ENCODE measurements around the gene TNK1.

DNA sequence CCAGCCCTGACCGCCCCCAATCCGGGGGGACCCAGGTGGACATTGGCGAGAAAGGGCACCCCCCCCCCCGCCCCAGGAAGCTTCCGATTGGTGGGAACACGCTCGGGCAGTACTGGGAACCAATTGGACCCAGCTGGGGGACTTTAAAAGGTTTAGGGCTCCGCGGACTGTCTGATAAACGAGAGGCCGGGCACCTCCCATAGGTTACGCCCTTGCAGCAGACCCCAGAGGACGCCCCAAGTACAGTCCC is 22.8 kb downstream of the TNK1 start:
- TF ChIP-seq, protein P1, sequence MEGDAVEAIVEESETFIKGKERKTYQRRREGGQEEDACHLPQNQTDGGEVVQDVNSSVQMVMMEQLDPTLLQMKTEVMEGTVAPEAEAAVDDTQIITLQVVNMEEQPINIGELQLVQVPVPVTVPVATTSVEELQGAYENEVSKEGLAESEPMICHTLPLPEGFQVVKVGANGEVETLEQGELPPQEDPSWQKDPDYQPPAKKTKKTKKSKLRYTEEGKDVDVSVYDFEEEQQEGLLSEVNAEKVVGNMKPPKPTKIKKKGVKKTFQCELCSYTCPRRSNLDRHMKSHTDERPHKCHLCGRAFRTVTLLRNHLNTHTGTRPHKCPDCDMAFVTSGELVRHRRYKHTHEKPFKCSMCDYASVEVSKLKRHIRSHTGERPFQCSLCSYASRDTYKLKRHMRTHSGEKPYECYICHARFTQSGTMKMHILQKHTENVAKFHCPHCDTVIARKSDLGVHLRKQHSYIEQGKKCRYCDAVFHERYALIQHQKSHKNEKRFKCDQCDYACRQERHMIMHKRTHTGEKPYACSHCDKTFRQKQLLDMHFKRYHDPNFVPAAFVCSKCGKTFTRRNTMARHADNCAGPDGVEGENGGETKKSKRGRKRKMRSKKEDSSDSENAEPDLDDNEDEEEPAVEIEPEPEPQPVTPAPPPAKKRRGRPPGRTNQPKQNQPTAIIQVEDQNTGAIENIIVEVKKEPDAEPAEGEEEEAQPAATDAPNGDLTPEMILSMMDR (IDR thresholded peaks at IDR 0.05) = no peak
- no peak for TF ChIP-seq POLR2A (IDR thresholded peaks at IDR 0.05)
